Body of pancreas (tissue), 4 donors: ENCODE data around the gene FGD5.

Experiments used
- POLR2A ChIP-seq, 3 donors: fragments of 450-650 bp; IDR thresholded peaks; one replicate each; pipeline ENCODE4 v1.6.1; 2016; ENCODE audit warnings: antibody characterized with exemption in 3 of 3, mild to moderate bottlenecking in 2 of 3
- TF ChIP-seq, protein P1 (sequence below), 7 experiments: fragments of 450-650 bp in 4 of 7; fragments of 200-600 bp in 3 of 7; sonication (generic) in 3 of 7; IDR thresholded peaks; one replicate each; pipeline ENCODE4 v1.5.1; 2016 to 2019; ENCODE audit warnings: antibody characterized with exemption in 7 of 7

DNA sequence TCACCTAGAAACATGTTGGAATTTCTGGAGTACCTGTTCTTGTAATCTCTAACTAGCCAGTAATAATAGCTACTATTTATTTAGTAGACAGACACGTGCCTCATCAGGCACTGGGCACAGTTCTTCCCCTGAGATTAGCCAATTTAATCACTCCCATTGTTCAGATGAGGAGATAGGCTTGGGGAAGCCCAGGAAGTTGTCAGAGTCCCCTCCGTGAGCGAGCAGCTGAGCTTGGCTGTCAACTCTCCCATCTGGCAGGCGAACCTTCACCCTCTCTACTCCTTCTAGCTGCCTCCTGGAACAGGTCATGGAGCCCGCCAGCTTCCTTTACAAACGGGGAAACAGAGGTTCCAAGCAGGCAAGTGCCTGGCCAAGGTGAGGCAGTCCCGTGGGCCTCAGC, 31.1 kb upstream of the FGD5 start:
- TF ChIP-seq, protein P1, sequence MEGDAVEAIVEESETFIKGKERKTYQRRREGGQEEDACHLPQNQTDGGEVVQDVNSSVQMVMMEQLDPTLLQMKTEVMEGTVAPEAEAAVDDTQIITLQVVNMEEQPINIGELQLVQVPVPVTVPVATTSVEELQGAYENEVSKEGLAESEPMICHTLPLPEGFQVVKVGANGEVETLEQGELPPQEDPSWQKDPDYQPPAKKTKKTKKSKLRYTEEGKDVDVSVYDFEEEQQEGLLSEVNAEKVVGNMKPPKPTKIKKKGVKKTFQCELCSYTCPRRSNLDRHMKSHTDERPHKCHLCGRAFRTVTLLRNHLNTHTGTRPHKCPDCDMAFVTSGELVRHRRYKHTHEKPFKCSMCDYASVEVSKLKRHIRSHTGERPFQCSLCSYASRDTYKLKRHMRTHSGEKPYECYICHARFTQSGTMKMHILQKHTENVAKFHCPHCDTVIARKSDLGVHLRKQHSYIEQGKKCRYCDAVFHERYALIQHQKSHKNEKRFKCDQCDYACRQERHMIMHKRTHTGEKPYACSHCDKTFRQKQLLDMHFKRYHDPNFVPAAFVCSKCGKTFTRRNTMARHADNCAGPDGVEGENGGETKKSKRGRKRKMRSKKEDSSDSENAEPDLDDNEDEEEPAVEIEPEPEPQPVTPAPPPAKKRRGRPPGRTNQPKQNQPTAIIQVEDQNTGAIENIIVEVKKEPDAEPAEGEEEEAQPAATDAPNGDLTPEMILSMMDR (IDR thresholded peaks at IDR 0.05) = no peak
- TF ChIP-seq POLR2A (IDR thresholded peaks at IDR 0.05) = no peak
